ENCODE data around the gene EFCAB6. TPM values are rescaled to one million over a fixed set of nuclear protein-coding genes. Genes with fewer than 3 reads are reported as not detected.

EFCAB6 gene
- total and polyA plus RNA-seq, 2 donors (not counting 3 experiments of a cell fraction or from before 2014, with no cell fraction given): 0.07 to 0.31 TPM

- CTCF ChIA-PET: no interaction called here
- Histone ChIP-seq H3K4me1 (ENCODE audit: control insufficient read depth, extremely low read depth, insufficient read depth, low read length) (no peaks in the 10 kb centered on the region), H3K27me3 (ENCODE audit: control insufficient read depth in 2 of 2, insufficient read depth in 2 of 2, low read length in 2 of 2) (no peaks in the 10 kb centered on the region), H2AFZ (ENCODE audit: low read depth, low read length) (no peak overlapping the region), H3K9me1 (replicated peaks; ENCODE audit: control insufficient read depth, extremely low read depth, insufficient read depth, low read length) (no peaks in the 10 kb centered on the region), H3K79me2 (ENCODE audit: control insufficient read depth, insufficient read depth, low read length) (no peaks in the 10 kb centered on the region), H3K4me2 (ENCODE audit: insufficient read depth, low read length) (no peak overlapping the region), H3K9me3 (replicated peaks; ENCODE audit: control insufficient read depth, insufficient read depth, low read length) (no peaks in the 10 kb centered on the region), H3K27ac (ENCODE audit: insufficient read depth, low read depth, low read length) (no peak overlapping the region), H4K20me1 (replicated peaks; ENCODE audit: control insufficient read depth, extremely low read depth, insufficient read depth, low read length) (no peaks in the 10 kb centered on the region), H3K9ac (replicated peaks; ENCODE audit: extremely low read depth, insufficient read depth, low read length) (no peak overlapping the region), H3K4me3 (replicated peaks in 1 of 3; ENCODE audit: insufficient read depth in 1 of 3, low read depth in 1 of 3, low read length in 3 of 3) (no peak overlapping the region), H3K36me3 (ENCODE audit: control insufficient read depth in 2 of 2, extremely low read depth in 1 of 2, insufficient read depth in 2 of 2, low read length in 2 of 2) (no peaks in the 10 kb centered on the region)
- BruUV-seq (replicated peaks): no TSS peak
- DNase-seq (ENCODE audit: low read depth, low spot score) (no peak), FAIRE-seq (no peak)
- intact Hi-C loops (cut with micrococcal nuclease): no loop called here
- dilution Hi-C loops (cut with MboI; ENCODE audit: extremely low pct_ligation_motif_present, low sequenced_read_pairs): no loop called here
- TF ChIP-seq MAX (IDR thresholded peaks at IDR 0.05; ENCODE audit: insufficient read depth, insufficient read length) (no peak), MYC (IDR thresholded peaks at IDR 0.05; ENCODE audit: low read depth, low read length) (no peak), GATA2 (IDR thresholded peaks at IDR 0.05; ENCODE audit: insufficient read depth, insufficient read length, low read depth, low read length) (no peak), FOS (IDR thresholded peaks at IDR 0.05; ENCODE audit: borderline replicate concordance, insufficient read depth, low read length) (no peak), JUN (IDR thresholded peaks at IDR 0.05; ENCODE audit: borderline replicate concordance, insufficient read depth, insufficient read length, low read depth) (no peak), POLR2A (IDR thresholded peaks at IDR 0.05; ENCODE audit: low read depth, low read length) (no peak), CTCF (IDR thresholded peaks at IDR 0.05; ENCODE audit: extremely low read depth in 1 of 2, insufficient read depth in 1 of 2, low read depth in 1 of 2, low read length in 2 of 2) (no peak), EZH2 (IDR thresholded peaks at IDR 0.05; ENCODE audit: borderline replicate concordance, low read depth, low read length, severe bottlenecking) (no peak), POLR2AphosphoS5 (IDR thresholded peaks at IDR 0.05; ENCODE audit: insufficient read depth, low read depth, low read length) (no peak)
- POLR2A ChIA-PET: no interaction called here
Measured at GRCh38 chr22:43754176-43754575, 57.9 kb downstream of the EFCAB6 start.

Data from endothelial cell of umbilical vein (primary cell).